Measurements from ENCODE around the gene CCDC9B.

- TF ChIP-seq, protein P1, sequence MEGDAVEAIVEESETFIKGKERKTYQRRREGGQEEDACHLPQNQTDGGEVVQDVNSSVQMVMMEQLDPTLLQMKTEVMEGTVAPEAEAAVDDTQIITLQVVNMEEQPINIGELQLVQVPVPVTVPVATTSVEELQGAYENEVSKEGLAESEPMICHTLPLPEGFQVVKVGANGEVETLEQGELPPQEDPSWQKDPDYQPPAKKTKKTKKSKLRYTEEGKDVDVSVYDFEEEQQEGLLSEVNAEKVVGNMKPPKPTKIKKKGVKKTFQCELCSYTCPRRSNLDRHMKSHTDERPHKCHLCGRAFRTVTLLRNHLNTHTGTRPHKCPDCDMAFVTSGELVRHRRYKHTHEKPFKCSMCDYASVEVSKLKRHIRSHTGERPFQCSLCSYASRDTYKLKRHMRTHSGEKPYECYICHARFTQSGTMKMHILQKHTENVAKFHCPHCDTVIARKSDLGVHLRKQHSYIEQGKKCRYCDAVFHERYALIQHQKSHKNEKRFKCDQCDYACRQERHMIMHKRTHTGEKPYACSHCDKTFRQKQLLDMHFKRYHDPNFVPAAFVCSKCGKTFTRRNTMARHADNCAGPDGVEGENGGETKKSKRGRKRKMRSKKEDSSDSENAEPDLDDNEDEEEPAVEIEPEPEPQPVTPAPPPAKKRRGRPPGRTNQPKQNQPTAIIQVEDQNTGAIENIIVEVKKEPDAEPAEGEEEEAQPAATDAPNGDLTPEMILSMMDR (IDR thresholded peaks at IDR 0.05): no peak
- TF ChIP-seq POLR2A (IDR thresholded peaks at IDR 0.05): no peak
Observed at GRCh38 chr15:40322531-40323238, 18.1 kb downstream of the CCDC9B start.

Data from body of pancreas (tissue), 4 donors.